ENCODE data around the gene LPXN. TPM values are rescaled to one million over a fixed set of nuclear protein-coding genes. Genes with fewer than 3 reads are reported as not detected.
A peak's percentile ranks its signal among the peaks of the same experiment; 100 is the strongest.

LPXN gene
- total RNA-seq, 6 experiments from 2014 or later = 51.0 to 154 (median 119) TPM

DNA sequence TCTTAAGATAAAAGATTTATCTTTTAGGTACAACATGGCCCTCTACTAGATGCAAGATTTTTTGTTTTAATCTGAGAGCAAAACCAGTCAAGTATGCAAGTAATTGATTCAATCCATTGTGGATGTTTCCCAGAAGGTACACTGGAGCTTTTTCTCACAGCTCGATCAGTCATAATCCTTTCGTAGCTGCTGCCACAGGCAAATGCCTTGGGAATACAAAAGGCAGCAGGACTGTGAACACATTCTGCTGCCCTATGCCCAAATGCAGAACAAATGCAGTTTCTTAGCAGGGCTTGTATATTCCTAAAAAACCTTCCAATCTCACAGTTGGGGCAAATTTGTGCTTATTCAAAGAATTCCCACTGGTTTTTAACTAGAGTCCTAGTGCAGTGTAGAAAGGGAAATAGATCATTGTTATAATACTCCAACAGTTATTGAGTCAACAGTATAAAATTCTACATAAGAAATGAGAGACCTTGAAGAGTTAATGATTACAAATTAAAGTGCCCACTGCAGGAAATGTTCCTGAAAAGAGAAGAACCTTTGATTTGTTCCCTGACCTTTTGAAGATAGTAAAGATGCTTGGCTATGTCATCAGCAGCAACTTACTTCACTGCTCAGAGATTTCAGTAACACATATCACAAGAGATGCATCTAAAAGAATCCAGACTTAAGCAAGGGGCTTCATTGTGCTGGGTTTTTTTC is 14.1 kb downstream of the LPXN start:
- no peaks in the 10 kb centered on the region for H3K9me3 Mint-ChIP-seq
- no peaks in the 10 kb centered on the region for H3K27me3 Mint-ChIP-seq (ENCODE audit: insufficient read depth)
- H3K4me1 Mint-ChIP-seq (ENCODE audit: low read depth) = peaks cover 51% of the 10 kb centered on the region
- H3K36me3 Mint-ChIP-seq (ENCODE audit: low read depth) = peaks cover 39% of the 10 kb centered on the region
- peak overlapping the region; percentile 48; the same call in 1 of the 2 replicates for H3K27ac Mint-ChIP-seq
- no peak for DNase-seq
- TF ChIP-seq, protein P1, sequence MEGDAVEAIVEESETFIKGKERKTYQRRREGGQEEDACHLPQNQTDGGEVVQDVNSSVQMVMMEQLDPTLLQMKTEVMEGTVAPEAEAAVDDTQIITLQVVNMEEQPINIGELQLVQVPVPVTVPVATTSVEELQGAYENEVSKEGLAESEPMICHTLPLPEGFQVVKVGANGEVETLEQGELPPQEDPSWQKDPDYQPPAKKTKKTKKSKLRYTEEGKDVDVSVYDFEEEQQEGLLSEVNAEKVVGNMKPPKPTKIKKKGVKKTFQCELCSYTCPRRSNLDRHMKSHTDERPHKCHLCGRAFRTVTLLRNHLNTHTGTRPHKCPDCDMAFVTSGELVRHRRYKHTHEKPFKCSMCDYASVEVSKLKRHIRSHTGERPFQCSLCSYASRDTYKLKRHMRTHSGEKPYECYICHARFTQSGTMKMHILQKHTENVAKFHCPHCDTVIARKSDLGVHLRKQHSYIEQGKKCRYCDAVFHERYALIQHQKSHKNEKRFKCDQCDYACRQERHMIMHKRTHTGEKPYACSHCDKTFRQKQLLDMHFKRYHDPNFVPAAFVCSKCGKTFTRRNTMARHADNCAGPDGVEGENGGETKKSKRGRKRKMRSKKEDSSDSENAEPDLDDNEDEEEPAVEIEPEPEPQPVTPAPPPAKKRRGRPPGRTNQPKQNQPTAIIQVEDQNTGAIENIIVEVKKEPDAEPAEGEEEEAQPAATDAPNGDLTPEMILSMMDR (IDR thresholded peaks at IDR 0.05) = no peak
- no peak overlapping the region for H3K4me3 Mint-ChIP-seq

DNA sequence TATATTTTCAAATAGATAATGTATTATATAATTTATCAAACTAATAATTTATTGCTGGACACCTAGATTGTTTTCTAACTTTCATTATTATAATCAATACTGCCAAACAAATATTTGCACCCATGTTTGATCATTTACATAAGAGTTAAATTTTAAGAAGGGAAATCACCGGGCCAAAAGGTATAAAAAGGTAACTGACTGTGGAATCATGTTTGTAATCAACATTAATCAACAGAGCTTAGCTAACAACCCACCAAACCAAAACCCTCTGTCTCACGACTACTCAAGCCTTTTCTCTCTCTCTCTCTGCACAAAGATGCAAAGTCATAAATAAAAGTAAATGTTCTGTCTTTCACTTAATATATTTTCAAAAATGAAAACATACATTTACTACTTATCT is 14.8 kb downstream of the LPXN start:
- H3K9me3 Mint-ChIP-seq = no peaks in the 10 kb centered on the region
- peaks cover 51% of the 10 kb centered on the region for H3K4me1 Mint-ChIP-seq (ENCODE audit: low read depth)
- DNase-seq = no peak
- H3K27me3 Mint-ChIP-seq (ENCODE audit: insufficient read depth) = no peaks in the 10 kb centered on the region
- peaks cover 39% of the 10 kb centered on the region for H3K36me3 Mint-ChIP-seq (ENCODE audit: low read depth)
- peak overlapping the region; percentile 48; the same call in 1 of the 2 replicates for H3K27ac Mint-ChIP-seq
- no peak overlapping the region for H3K4me3 Mint-ChIP-seq
- TF ChIP-seq, protein P1 (IDR thresholded peaks at IDR 0.05) = no peak

DNA sequence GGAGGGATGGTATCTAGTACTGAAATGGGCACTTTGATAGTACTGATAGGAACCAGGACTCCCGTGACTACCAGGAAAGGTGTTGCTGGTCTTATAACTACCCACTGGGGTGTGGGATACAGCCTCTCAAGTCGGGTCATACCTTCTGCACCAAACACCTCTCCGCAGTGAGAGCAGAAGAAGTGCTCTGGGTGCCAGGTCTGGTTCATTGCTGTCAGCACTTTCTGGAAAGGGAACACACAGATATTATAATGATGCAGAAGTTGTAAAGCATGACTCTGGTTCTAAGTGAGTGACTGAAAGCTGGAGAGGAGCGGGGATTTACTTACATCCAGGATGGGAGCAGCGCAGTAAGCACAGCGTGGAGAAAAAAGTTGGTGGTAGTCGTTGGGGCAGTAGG is 26.0 kb downstream of the LPXN start:
- DNase-seq = no peak
- TF ChIP-seq, protein P1 (IDR thresholded peaks at IDR 0.05) = no peak
- Mint-ChIP-seq H3K27me3 (ENCODE audit: insufficient read depth) (no peaks in the 10 kb centered on the region), H3K4me1 (ENCODE audit: low read depth) (no peaks in the 10 kb centered on the region), H3K9me3 (no peaks in the 10 kb centered on the region), H3K4me3 (no peak overlapping the region), H3K36me3 (ENCODE audit: low read depth) (peaks cover 57% of the 10 kb centered on the region), H3K27ac (no peak overlapping the region)

DNA sequence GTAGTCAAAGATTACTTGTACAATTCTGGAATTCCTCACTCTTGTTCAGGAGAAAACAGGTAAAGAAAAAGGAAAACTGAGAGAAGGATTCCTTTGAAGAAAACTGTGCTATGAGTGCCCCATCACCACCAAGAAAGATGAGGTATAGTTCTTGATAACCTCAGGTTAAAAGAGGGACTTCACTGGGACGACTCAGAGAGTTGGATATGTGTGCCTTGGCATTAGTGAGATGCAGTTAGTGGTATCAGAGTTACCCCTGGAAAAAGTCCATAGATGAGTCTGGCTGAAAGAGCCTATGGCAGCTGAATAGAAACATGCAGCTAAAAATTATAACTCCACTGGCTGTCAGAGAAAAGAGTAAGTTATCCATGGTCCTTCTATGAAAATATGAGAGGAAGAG is 28.8 kb downstream of the LPXN start:
- Mint-ChIP-seq H3K36me3 (ENCODE audit: low read depth) (peaks cover 55% of the 10 kb centered on the region), H3K4me3 (no peak overlapping the region)

DNA sequence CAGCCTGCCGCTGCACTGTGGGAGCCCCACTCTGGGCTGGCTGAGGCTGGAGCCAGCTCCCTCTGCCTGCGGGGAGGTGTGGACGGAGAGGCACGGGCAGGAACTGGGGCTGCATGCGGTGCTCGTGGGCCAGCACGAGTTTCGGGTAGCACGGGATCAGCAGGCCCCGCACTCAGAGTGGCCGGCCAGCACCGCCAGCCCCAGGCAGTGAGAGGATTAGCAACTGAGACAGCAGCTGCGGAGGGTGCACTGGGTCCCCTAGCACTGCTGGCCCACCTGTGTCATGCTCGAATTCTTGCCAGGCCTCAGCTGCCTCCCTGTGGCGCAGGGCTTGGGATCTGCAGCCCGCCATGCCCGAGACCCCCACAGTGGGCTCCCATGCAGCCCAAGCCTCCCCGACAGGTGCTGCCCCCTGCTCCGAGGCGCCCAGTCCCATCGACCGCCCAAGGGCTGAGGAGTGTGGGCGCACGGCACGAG is 43.8 kb downstream of the LPXN start:
- Mint-ChIP-seq H3K4me1 (ENCODE audit: low read depth) (no peaks in the 10 kb centered on the region), H3K9me3 (no peaks in the 10 kb centered on the region; the same call in 1 of the 2 replicates), H3K27me3 (ENCODE audit: insufficient read depth) (no peaks in the 10 kb centered on the region; the same call in 1 of the 2 replicates), H3K4me3 (no peak overlapping the region), H3K27ac (no peak overlapping the region), H3K36me3 (ENCODE audit: low read depth) (peaks cover 65% of the 10 kb centered on the region)
- TF ChIP-seq, protein P1 (IDR thresholded peaks at IDR 0.05) = no peak
- DNase-seq = no peak

More for the DNA sequence above, 28.8 kb downstream of the LPXN start:
- Mint-ChIP-seq H3K4me1 (ENCODE audit: low read depth) (no peaks in the 10 kb centered on the region), H3K9me3 (no peaks in the 10 kb centered on the region), H3K27me3 (ENCODE audit: insufficient read depth) (no peaks in the 10 kb centered on the region), H3K27ac (no peak overlapping the region)
- TF ChIP-seq, protein P1 (IDR thresholded peaks at IDR 0.05) = no peak
- no peak for DNase-seq

Measured in HFFc6 (cell line).